HG03045 (cell line): ENCODE data around the gene BMP8A.
A peak's percentile ranks its signal among the peaks of the same experiment; 100 is the strongest.
"Not testable (repeated sequence)": the region's sequence is repeated elsewhere in the genome, so short reads cannot be mapped to it uniquely, and the experiment has no call there.

Experiments
- ATAC-seq: cut with Tn5 transposase; IDR thresholded peaks from one replicate; pipeline ENCODE4 v1.9.1; 2021; ENCODE audit warnings: mild to moderate bottlenecking, moderate library complexity; ENCODE audit not compliant: unreplicated experiment

Gene BMP8A

DNA sequence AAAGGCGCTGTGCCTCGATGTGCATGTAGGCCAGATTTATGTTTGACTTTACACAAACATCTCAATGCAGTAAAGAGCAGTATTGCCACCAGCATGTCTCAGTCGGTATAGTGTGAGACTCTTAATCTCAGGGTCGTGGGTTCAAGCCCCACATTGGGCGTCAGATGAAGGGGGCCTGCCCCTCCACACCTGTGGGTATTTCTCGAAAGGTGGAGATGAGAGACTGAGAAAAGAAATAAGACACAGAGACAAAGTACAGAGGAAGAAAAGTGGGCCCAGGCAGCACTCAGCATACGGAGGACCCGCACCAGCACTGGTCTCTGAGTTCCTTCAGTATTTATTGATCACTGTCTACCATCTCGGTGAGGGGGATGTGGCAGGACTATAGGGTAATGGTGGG is 13.0 kb downstream of the BMP8A start:
- not testable (repeated sequence) for ATAC-seq

DNA sequence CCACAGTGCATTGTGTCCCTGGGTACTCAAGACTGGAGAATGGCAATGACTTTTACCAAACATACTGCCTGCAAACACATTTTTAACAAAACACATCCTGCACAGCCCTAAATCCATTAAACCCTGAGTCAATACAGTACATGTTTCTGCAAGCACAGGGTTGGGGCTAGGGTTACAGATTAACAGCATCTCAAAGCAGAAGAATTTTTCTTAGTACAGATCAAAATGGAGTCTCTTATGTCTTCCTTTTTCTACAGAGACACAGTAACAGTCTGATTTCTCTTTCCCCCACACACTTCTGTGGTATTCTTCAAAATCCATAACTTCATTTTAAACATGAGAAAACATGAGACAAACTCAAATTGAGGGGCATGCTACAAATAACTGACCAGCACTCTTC is 13.9 kb downstream of the BMP8A start:
- no peak for ATAC-seq

DNA sequence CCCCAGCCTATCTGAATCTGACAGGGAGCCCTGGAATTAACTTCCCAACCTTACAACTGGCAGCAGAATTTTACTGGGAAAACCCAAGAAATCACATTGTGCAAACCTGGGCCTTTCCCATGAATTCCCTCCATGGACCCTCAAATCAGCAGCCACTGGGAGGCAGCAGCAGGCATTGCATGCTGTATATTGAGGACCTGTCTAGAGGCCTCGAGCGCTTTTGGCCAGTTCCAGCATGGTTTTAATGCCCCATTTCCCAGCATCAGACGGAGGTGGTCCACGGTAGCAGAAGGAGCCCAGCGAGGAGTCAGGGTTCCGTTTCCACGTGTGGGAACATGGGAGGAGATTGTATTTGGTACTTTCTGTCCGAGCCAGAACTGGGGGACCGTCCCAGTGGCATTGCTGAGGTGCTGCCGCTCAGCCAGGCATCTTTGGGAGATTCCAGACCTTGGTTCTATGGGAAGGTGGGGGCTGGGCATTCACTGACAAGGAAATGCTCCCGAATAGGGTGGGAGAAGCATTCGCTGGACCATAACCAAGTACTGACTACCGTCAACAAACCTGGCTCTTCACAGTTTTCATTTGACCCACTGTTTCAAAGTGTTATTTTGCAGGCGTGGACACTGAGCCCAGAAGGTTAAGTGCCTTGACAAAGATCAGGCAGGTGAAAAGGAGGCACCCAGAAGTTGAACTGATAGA is 15.9 kb downstream of the BMP8A start:
- no peak for ATAC-seq

DNA sequence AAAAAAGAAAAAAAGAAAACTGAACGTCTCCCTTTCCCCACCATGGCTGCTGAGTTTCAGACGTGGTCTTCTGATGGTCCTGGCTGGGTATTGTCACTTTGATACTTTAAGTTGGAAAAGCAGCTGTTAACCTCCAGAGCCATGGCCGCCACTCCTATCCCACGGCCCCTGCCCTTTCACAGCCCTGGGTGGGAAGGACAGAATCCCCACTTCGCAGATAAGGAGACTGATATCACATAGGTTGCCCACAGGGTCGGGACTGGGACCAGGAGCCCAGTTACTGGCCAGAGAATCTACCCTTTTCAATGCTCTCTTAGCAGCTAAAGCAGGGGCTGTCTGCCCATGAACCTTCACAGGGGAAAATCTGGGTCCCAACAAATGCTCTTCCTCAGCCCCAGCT is 16.8 kb downstream of the BMP8A start:
- no peak for ATAC-seq

DNA sequence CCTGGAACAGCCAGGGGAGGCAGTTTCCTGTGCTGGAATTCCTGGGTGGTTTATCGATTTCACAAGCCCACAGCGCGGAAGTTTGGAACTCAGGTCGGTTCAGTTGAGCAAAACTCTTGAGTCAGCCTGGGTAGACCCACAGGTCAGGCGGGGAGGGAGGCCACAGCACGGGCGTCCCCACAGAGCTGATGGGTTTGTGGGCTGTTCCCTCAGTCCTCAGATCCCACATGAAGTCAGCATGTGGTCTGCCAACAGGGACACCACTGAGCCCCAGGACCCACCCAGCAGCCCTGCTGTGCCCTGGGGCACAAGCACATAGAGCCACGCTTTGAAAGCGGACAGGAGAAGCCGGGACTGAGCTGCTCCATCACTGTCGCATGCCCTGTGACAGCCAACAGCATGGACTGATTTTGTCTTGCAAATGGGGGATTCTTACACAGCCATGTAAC is 17.4 kb downstream of the BMP8A start:
- no peak for ATAC-seq

DNA sequence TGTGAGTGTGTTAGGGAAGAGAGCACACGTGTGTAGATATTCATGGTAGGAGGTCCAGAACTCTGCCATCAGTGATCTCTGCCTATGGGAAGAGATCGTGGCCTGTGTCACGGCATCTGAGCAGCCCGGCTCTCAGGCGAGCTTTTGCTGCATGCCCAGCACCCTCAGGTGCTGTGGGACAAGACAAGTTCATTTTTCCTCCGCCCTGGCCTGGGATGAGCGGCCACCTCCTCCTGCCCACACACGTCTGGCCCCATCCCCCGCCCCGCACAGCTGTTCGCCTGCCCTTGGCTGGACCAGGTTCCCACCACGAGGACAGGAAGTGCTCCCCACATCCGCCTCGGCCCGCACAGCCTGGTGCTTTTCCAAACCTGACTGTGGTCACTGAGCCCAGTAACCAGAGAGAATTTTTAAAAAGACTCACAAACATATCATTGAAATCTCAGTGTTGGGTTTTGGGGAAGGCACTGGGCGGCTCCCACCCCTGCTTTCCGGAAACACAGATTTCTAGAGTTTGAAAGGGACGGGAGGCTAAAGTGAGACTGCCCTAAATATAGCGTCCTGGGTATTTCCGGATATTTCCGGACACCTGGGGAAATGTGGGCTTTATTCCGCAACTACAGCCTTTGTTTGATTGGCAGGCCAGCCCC is 18.0 kb downstream of the BMP8A start:
- ATAC-seq = peak; percentile 72

DNA sequence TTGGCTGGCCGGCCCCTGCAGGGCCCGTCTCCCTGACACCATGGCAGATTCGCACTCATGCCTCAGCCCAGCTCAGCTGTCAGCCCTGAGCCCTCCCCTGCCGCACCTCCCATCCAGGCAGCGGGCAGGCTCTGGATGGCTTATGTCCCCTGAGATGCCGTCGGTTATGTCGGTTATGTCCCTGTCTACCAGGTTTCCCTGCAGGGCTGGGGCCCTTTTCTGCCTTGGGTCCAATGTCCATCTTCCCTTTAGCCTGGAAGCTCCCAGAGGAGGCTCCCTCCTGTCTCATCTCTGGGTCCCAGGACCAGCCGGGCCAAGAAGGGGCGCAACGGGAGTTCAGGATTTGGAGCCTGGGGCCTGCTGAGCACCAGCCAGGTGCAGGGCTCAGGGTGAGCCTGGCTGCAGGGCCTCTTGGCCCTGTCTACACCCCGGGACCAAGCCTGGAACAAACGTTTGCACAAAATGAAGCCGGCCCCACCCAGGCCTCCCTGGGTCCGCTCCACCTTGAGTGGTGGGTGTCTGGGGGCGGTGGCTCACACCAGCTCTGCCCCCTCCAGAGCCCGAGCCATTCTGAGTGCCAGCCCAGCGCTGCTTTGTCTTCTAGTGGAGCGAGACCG is 19.2 kb downstream of the BMP8A start:
- ATAC-seq = not testable (repeated sequence)

DNA sequence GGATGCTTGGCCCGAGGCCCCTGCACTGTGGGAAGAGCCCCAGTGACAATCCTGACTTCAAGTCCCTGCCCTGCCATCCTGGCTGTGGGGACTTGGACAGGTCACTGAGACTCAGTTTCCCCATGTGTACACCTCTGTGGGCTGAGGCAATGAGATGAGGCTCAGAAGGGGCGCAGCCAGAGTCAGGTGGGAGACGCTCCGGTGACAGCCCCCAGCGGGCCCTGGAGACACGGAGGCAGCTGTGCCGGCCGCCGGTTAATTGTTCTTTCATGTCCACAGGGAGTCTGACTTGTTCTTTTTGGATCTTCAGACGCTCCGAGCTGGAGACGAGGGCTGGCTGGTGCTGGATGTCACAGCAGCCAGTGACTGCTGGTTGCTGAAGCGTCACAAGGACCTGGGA is 20.0 kb downstream of the BMP8A start:
- not testable (repeated sequence) for ATAC-seq

DNA sequence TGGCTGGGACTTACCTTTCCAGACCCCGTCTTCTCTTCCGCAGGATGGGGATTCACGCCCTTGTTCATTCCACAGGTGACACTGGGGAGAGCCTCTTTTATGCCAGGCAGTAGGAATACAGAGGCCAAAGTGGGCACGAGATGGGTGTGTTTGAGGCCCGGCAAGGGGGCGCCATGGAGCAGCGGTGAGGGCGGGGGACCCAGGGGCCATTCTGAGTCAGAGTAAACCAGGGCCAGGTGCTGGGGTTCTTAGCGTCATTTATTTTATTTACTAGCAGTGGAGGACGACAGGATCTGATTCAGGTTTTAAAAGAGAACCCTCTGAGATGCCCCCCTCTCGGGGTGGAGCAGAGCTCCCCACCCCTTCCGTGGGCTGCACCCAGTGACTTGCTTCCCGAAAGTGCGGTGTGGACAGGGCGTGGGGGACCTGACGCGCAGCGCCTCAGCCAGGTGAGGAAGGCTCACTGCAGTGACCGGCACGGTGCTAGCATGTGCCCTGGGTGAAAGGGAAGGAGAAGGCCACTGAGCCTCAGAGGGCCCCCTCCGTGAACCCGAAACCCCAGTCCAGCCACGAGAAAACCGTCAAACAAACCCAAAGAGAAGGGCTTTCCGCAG is 20.9 kb downstream of the BMP8A start:
- ATAC-seq = not testable (repeated sequence)

DNA sequence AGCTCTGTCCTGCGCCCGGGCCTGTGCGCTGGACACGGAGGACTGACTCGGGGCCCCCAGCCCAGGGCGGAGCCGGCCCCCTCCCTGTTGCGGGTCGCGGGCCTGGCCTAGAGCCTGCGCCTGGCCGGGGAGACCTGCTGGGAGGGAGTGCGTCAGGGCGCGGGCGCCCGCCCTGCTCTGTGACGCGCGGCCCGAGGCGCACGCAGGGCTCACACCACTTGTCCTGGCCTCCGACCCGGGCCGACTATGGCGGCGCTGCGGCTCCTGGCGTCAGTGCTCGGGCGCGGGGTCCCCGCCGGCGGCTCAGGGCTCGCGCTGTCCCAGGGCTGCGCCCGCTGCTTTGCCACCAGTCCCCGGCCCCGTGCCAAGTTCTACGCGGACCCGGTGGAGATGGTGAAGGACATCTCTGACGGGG is 23.3 kb downstream of the BMP8A start:
- not testable (repeated sequence) for ATAC-seq

DNA sequence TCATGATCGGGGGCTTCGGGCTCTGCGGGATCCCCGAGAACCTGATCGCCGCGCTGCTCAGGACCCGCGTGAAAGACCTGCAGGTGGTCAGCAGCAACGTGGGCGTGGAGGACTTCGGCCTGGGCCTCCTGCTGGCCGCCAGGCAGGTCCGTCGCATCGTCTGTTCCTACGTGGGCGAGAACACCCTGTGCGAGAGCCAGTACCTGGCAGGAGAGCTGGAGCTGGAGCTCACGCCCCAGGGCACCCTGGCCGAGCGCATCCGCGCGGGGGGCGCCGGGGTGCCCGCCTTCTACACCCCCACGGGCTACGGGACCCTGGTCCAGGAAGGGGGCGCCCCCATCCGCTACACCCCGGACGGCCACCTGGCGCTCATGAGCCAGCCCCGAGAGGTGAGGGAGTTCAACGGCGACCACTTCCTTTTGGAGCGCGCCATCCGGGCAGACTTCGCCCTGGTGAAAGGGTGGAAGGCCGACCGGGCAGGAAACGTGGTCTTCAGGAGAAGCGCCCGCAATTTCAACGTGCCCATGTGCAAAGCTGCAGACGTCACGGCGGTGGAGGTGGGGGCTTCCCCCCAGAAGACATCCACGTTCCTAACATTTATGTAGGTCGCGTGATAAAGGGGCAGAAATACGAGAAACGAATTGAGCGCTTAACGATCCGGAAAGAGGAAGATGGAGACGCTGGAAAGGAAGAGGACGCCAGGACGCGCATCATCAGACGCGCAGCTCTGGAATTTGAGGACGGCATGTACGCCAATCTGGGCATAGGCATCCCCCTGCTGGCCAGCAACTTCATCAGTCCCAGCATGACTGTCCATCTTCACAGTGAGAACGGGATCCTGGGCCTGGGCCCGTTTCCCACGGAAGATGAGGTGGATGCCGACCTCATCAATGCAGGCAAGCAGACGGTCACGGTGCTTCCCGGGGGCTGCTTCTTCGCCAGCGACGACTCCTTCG is 24.0 kb downstream of the BMP8A start:
- ATAC-seq = not testable (repeated sequence)

DNA sequence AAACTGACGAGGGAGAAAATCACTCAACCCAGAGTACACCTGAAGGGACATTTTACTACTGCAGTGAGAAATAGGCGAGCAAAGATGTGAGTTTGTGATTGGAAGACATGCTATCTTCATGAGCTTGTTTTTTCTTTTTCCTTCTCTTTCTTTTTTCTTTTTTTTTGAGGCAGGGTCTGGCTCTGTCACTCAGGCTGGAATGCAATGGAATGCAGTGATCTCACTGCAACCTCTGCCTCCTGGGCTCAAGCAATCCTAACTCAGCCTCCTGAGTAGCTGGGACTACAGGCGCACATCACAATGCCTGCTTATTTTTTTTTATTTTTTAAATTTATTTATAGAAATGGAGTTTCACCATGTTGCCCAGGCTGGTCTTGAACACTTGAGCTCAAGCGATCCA is 25.4 kb downstream of the BMP8A start:
- not testable (repeated sequence) for ATAC-seq

DNA sequence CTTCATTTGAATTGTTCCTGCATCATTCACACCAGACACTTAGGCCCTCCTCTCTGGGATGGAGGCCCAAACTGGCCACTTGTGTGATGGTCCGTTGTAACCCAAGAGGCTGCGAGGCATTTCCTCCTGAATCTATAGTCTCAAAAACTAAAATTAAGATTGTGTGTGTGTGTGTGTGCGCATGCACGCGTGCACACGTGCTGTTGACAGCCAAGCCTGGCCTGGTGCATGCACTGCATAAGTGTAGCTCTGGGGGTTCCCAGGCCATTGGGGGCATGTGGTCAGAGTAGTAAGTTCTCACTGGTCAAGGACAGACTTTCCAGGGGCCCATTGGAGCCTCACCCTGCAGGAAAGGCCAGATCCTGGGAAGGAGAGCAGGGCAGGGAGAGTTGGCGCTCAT is 26.5 kb downstream of the BMP8A start:
- ATAC-seq = not testable (repeated sequence)

DNA sequence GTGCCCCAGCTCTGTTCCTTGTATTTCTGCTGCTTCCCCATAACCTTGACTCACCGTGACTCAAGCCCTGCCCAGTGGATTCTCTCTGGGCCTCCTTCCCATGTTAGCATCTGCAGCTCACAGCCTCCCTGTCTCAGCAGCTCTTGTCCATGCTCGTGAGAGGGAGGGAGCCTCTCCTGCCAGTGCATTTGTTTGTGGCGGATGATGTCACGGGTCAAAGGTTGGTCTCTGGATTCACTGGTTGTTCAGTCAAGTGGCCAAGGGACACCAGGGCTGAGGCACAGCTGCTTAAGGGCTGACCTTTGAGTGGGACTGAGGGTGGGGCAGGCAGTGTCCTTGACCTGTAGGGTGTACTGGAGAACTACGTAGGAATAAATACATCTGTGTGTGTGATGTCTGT is 27.9 kb downstream of the BMP8A start:
- ATAC-seq = not testable (repeated sequence)

DNA sequence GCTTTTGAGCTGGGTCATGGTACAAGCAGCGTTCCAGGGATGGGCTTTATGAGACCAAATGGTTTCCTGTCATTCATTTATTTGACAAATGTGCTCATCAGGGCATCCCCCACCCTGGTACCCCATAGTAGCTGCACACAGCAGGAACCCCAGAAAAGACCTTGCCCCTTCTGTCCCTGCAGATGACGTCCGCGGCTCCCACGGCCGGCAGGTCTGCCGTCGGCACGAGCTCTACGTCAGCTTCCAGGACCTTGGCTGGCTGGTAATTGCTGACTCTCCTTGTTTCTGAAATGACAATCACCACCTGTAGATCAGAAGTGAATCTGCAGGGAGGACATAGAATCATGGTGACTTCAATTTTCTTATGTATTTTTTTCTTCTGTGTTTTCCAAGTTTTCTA is 30.8 kb downstream of the BMP8A start:
- not testable (repeated sequence) for ATAC-seq

DNA sequence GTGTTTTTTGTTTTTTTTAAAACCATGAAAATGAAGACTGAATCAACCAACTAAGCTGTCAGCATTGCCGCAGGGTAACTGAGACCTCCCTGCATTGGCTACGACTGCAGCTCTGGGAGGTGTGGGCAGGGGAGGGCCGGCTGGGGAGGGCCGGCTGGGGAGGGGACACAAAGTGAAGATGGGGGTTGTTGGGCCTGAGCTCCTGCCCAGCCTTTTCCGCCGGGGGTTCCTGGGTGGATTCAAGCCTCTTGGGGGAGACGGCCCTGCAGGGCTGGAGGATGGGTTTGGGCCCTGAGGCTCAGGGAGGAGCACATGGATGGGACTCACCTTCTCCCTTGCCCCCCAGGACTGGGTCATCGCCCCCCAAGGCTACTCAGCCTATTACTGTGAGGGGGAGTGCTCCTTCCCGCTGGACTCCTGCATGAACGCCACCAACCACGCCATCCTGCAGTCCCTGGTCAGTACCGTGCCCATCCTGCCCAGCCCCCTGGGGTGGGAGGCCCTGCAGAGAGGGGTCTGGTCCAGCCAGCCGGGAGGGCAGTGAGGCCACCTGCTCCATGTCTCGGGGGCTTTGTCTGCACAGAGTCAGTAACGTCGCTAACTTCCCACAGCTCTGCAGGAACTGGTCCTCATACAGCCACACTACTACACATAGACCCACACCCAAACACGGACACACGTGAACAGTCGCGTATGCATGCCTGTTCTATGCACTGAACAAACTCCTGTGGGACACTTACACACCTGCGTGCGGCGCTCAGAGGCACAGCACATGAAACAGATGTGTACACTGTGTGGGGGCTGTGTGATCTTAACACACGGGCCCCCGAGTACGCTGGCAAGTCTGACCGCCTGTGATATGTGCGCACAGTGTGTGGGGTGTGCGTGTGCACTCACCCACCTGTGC is 31.5 kb downstream of the BMP8A start:
- ATAC-seq = no peak

DNA sequence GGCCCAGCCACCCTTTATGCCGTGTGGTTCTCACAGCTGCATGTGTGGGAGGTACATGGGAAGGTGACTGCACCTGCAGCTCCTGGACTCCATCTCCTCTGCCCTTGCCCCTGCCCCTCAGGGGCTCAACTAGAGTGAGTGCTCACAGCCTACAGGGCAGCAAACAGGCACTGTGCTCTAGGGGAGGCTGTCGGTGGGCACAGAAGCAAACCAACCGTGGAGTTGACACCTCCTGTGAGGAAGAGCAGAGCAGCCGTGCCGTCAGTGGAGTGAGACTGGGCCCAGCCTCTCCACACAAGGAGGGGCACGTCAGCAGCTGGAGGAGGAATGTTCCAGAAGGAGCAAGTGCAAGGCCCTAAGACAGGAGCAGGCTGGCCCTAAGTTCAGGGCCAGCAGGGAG is 32.7 kb downstream of the BMP8A start:
- ATAC-seq = no peak

DNA sequence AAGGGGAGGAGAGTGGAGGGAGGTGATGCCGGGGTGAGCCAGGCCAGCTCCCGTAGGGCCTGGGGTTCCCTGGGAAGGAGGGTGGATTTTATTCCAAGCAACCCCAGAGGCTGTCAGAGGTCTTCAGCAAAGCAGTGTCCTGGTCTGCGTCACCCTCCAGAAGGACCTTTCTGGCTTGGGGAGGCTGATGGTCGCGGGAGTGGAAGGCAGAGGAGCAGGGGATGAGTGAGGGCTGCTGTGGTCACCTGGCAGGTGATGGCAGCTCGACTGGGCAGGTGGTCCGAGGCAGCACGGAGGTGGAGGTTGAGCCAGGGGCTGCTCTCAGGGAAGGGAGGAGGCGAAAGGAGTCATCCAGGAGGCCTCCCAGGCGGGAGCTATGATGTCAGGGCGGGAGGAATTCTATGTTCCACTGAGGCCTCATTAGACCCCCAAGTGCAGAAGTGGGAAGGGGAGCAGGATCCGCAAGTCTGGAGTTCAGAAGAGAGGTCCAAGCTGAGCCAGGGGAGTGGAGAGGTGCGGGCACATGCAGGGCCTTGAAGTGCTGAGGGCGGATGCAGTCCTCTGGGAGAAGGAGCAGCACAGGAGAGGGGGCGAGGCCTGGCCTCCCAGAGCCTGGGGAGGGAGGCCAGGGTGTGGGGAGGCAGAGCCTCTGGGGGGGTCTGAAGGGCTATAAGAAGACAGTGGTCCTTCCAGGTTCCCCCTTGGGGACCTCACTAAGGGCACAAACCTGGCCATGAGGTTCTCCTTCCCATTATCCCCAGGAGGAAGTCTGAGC is 33.3 kb downstream of the BMP8A start:
- ATAC-seq = no peak
